Stimulated activated naive CD4-positive, alpha-beta T cell (primary cell): ENCODE data around the gene TRIM59.
A peak's percentile ranks its signal among the peaks of the same experiment; 100 is the strongest.
"Not testable (repeated sequence)": the region's sequence is repeated elsewhere in the genome, so short reads cannot be mapped to it uniquely, and the experiment has no call there.

Experiments used
- DNase-seq, 6 experiments: peaks; one replicate each; lab custom pipeline; 2025; lab: John Stamatoyannopoulos, UW

The TRIM59 gene

DNA sequence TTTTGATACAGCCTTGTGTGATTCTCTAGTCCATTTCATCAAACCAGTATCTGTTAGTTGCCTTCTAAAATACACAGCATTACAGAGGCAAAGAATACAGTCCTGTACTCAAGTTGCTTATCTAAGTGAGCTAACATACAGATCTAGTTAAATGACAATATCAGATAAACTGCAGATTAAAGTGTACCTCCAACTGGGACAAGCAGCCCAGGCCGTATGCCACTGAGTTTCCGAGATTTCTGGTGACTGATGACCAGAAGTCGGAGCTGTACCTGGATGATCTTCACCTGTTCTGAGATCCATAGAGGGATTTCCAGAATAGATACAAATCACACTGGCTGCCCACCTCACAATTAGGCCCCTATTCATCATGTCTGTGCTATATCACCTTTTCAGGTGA is 6.3 kb upstream of the TRIM59 start:
- DNase-seq = no peak

DNA sequence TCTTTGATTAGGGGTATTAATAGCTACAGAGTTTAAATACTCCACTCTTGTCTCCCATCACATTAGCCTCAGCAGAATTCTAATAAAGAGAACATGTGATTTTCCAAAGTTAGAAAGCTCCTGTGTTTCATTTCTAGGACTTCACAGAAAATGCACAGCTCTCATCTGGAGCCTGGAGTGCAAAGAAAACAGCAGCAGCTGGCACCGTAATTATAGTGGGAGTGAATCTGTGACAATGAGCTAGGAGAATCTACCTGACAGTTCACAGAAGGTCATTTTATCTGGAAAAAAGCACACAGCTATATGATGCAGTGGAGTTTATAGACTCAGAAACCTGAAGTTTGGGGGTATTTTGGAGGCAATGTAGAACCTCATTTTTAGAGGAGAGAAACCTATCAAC is 5.4 kb upstream of the TRIM59 start:
- DNase-seq = no peak

DNA sequence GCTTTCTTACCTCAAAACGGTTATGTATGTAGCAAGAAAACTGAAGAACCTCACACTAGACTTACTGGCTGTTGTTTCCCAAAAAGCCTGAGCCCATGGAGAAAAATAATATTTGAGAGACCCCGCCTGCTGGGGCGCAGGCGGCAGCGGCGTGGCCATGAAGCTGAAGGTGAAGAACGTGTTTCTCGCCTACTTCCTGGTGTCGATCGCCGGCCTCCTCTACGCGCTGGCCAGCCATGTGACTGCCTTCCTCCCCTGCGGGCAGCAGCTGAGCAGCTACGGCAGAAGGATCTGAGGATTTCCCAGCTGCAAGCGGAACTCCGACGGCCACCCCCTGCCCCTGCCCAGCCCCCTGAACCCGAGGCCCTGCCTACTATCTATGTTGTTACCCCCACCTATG is 2.7 kb upstream of the TRIM59 start:
- not testable (repeated sequence) for DNase-seq

DNA sequence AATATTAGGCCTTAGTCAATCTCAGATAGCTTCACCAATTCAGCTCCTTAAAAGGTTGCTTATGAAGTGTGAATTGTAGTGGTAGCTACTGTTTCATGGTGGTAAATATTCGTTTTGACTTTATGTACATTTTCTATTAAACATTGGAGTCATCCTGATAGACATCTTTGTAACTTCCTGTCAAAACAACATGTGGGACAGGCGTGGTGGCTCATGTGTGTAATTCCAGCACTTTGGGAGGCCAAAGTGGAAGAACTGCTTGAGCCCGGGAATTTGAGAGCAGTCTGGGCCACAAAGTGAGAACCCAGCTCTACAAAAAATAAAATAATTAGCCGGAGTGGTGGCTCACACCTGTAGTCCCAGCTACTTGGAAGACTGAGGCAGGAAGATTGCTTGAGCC is 2.0 kb upstream of the TRIM59 start:
- DNase-seq = no peak

DNA sequence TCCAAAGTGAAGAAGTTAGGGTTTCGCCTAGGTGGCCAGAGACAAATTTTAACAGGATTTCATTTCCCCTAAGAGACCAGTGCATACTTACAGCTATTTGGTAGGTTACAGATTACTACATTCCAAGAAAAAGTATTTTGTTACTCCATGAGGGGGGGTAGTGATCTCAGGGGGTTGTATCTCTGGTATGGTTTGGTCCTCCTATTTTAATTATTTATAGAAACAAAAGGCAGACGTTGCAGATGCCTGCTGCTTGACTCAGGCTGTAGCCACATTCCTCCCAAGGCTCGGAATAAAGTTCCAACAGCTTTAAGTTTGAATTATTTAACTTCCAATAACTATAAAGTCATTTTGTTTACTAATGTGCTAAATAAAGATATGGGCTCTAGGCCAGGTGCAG is 1.3 kb upstream of the TRIM59 start:
- DNase-seq = no peak

DNA sequence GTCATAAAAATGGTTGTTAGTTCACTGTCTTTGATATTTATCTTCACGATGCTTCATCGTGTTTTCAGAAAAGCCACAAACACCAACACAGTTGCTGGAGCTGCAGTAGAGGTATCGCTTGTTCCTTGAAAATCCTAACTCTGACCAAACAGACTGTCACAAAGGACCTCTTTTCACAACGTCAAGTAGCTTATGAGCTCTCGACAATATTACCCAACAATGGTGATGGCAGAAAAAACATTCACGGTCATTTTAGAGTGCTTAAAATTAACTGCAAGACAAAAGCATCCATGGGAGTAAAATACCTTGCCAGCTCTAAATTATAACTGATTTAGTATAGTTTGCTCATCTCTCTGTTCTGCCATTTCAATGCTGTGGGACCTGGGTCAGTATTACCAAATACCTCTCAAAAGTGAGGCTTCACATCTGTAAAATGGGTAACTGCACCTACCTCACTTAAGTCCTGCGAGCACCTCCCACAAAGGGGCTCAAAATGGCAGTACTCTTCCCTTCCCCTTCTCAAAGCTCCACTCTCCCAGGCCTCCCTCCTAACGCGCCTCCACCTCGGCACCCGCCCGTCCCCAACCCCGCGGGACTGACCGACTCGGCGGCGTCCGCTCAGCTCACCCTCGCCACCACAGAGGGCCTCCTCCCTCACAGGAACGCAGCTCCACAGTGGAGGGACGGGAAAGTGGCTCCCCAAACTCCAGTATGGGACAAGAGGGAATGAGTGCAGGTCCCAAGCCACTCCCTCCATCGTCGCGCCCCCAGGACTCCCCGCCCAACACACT is 546 bp downstream of the TRIM59 start:
- peak in 3 of 6 experiments; percentile 25 to 53 (median 34) for DNase-seq

DNA sequence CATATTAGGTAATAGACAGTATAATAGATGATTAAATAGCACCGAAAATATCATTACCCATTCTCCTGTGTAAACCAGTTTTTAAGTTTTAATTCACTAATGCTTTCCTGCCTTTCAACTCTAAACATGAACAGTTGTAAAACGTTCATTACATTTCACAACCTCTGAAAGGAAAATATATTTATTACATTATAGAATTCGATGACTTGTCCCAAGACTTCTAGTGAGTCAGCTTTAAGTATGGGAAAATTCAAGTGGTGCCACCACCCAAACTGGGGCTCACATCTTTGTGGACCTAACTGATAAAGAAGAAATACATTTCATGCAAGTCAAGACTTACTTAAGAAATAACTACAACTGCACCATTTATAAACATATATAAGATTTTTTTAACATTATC is 2.0 kb downstream of the TRIM59 start:
- no peak for DNase-seq

DNA sequence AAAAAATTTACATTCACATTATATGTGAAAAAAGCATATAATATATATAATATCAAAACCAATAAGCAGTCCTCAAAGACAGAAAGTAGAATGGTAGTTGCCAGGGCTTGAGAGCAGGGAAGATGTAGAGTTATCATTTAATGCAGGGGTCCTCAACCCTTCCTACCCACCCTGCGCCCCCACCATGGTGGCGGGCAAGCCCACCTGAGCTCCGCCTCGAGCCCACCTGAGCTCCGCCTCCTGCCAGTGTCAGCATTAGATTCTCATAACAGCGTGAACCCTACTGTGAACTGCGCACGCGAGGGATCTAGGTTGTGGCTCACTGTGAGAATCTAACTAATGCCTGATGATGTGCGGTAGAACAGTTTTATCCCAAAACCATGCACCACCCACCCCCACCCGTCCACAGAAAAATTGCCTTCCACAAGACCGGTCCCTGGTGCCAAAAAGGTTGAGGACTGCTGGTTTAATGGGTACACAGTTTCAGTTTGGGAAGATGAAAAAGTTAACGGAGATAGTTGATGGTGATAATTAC is 3.0 kb downstream of the TRIM59 start:
- no peak for DNase-seq

DNA sequence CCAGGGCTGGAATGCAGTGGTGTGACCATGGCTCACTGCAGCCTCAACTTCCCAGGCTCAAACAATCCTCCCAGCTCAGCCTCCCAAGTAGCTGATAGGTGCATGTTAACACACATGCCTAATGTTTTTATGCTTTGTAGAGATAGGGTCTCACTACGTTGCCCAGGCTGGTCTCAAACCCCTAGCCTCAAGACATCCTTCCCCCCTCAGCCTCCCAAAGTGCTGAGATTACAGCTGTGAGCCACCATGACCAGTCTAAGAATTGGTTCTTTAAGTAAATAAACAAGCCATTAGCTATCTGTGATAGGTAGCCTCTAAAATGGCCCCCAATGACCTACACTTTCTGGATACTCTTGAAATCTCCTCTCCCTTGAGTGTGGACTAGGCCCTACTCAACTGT is 3.7 kb downstream of the TRIM59 start:
- DNase-seq = no peak

DNA sequence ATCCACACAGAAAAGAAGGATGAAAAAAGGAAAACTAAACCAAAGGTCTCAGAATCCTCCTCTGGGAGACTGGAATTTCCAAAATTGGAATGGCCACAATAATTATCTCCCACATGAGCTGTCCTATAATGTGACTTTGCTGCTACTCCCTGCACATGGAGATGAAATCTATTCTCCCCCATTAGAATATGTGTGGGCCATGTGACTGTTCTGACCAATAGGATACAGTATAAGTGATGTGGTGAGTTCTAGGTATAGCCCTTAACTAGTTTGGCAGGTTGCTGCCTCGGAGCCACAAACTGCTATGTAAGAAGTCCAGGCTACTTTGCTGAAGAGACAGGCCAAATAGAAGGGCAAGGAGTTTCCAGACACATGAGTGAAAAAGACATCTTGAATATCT is 5.2 kb downstream of the TRIM59 start:
- no peak for DNase-seq

DNA sequence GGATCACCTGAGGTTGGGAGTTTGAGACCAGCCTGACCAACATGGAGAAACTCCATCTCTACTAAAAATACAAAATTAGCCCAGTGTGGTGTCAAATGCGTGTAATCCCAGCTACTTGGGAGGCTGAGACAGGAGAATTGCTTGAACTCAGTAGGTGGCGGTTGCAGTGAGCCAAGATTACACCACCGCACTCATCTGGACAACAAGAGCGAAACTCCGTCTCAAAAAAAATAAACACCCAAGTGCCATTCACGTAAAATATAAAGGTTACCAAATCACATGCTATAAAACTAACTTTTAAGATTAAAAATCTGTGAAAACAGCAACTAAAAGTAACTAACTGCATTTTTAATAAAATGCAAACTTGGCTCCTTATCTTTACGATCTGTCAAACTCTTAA is 8.9 kb downstream of the TRIM59 start:
- DNase-seq = no peak

DNA sequence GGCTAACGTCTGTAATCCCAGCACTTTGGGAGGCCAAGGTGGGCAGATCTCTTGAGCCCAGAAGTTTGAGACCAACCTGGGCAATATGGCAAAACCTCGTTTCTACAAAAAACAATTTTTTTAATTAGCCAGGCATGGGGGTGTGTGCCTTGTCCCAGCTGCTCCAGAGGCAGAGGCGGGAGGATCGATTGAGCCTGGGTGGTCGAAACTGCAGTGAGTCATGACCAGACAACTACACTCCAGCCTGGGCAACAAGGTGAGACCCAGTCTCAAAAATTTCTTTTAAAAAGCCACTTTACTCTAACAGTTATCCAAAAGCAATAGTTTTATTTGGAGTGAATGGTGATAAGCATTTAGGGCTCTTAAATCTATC is 12.5 kb downstream of the TRIM59 start:
- DNase-seq = no peak

DNA sequence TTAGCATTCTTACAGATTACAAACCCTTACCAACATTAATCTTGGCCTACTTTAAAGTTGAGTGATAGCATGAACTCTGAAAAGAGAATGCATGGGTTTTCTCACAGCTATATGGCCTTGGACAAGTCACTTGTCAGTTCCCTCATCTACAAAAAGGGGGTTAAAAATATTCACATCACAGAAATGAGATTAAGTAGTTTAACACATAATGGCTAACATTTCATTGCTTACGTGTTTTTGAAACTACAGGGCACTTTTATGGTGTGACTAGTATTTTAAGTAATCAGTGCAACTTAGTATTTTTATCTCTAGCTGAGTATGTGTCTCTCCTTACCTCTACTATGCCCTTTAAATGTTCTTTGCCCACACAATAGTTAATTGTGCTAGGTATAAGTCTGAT is 13.8 kb downstream of the TRIM59 start:
- DNase-seq = no peak

DNA sequence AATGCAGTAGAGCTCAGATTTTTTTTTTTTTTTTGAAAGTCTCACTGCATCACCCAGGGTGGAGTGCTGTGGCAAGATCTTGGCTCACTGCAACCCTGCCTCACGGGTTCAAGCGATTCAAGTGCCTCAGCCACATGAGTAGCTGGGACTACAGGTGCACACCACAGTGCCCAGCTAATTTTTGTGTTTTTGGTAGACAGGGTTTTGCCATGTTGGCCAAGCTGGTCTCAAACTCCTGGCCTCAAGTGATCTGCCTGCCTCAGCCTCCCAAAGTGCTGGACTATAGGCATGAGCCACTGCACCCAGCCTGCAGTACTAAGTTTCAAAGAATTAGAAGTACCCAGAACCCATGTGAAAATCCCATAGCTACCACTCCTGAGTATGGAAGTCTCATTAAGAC is 14.5 kb downstream of the TRIM59 start:
- DNase-seq = no peak

DNA sequence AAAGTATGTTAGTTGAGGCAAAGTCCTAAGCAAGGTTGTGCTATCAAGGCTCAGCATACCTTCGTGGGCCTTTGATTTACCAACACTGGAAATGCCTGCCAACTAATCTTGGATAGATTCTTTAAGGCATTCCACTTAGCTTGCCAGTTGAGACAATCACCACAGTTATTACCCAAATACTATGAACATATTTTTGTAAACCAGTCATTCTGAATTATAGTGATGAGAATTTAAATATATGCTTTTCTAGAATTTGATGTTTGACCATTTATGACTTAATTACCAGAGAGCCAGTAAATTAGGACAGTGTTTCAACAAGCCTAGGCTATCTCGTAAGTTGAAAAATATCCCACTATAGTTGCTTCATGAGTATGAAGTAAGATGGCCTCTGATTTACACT is 15.5 kb downstream of the TRIM59 start:
- DNase-seq = no peak

DNA sequence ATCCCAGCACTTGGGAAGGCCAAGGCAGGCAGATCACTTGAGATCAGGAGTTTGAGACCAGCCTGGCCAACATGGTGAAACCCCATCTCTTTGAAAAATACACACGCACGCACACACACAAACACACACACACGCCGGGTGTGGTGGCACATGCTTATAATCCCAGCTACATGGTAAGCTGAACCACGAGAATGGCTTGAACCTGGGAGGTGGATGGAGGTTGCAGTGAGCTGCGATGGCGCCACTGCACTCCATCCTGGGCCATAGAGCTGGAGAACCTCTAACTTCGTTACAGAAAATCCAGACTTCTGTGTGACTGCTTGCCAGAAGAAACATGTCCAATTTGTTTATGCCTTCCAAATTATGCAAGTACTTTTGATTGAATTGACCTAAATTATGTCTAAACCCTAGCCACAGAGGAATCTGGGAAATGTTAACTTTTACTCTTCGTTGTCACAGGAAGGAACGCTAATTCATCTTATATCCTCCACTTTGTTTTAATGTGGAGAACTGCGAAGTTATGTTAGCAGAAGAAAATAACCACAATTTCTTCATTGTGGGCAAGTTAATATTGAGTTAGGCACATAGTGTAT is 21.7 kb downstream of the TRIM59 start:
- no peak for DNase-seq

DNA sequence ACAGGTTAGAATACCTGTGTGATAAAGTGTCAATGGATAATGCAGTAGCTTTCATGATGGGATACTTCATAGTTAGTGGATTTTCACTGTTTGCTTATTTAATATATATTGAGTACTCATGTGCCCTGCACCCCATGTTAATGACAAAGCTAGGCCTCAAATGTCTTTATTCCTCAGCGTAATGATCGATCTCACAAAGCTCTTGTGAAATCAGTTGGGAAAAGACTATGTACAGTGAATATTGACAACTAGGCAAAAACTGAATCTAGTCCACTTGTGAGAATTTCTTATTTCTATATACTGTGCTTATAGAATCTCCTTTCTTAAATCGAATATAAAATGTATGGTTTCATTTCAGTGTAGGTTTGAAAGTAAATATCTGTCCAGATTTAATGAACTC is 32.3 kb downstream of the TRIM59 start:
- DNase-seq = no peak

DNA sequence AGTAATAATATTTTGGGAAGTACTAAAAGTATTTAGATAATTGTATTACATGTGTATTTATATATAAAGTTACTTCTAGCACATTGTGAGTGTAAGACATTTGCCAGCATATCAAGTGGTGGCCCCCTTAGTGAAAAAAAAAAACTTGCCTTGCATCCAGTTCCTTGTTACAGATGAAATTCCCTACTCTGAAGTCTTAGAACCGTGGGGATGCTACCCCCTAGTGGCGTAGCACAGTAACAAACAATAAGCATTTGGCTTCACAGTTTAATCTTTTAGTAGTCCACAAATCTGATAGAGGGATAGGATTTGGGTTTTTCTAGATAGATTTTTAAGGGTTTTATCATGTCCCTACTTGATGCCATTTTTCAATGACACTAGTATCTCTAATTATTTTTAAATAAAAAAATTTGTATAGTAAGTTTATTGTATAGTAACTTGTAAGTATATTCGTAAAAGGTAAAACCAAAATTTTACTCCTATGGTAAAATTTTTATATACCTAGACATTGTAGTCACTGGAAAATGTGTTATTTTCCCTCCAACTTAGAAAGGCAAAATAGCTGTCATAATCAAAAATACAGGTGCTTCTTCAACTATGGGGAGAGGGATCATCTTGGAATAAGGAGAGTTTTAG is 35.9 kb downstream of the TRIM59 start:
- peak; percentile 17 to 71 (median 50) for DNase-seq

DNA sequence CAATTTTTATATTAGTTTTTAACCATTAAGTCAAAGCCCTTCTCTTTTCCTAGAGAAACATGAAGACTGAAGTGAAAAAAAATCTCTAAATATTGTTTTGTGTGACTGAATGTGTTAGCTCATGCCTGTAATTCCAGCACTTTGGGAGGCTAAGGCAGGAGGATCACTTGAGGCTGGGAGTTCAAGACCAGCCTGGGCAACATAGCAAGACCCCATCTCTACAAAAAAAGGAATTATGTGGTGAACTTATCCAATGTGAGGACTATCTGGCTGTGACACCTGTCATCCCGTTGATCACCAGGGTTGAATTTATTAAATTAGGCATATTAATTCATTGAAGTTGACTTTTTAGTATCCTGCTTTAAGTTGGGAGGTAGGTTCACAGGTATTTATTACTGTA is 37.1 kb downstream of the TRIM59 start:
- no peak for DNase-seq

DNA sequence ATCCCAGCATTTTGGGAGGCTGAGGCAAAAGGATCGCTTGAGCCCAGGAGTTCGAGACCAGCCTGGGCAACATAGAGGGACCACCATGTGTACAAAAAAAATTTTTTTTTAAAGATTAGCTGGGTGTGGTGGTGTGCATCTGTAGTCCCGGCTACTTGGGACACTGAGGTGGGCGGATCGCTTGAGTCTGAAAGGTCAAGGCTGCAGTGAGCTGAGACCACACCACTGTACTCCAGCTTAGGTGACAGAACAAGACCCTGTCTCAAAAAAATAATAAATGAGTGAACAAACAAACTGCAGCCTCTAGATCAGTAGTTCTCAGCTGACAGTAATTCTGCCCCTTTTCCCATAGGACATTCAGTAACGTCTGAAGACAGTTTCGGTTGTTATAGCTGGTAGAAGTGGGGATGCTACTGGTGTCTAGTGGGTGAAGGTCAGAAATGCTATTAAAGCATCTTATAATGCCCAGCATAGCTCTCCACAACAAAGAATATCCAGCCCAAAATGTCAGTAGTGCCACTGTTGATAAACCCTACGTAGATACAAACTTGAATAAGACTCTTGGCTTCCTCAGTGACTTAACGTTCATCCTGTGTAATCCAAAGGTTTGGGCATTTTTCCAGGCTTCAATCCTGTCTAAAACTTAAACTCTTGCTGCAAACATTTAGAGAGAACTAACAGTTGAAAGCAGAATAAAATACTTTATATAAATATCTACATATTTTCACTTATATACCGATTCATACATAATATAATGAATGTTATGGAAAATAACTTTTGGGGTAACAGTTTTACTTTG is 39.6 kb downstream of the TRIM59 start:
- DNase-seq = no peak

DNA sequence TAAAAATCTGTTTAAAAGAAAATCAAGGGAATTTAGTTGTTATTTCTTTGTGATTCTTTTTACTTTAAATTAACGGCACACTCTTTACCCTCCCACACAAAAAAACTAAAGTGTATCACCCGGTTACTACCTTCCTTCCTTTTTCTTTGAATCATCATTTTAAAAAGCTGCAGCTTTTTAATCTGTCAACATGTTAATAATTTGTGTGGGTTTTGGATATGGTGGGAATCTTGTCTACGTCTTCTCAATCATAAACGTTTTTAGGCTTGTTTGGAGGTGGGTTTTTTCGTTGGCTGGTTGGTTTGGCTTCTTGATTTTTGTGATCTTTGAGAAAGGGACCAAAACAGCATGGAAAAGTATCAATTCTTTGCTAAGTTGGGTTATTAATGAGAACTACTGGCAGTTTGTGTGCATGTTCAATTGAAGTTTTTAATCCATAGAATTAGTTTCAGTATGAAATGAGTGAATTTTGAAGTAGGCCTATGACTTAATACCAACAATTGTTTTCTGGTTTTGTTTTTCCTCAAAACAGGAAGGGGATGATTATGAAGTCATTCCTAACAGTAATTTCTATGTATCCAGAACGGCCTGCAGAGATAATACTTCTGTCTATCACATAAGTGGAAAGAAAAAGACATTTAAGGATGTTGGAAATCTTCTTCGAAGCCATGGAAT is 45.7 kb downstream of the TRIM59 start:
- DNase-seq = no peak

DNA sequence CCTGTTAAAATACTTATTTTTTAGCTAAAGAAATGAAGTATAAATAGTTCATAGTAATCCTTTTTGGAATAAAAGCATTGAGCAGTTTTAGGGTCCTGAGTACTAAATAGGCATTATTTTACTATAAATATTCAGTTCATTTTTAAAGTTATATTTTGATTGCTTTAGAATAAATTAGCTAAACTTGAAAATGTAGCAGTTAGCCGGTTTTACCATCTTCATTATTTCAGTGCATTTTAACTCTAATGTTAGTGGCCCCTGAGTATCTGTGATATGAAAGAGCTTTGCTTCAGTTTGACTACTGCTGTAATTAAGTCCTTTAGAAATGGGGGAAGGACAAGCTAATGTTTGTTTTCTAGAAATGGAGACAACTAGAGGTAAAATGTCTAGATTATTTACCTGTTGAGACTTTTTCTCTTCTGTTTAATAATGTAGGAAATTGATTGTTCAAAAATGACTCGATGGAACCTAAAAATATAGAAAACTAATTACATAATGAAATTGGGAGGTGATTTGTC is 46.5 kb downstream of the TRIM59 start:
- DNase-seq = no peak
